OCI-LY1 (cell line): ENCODE results near the gene HES1.

Source experiments
- EZH2 ChIP-seq: fragments of 200-600 bp; sonication (generic), shearing (Covaris generic); IDR thresholded peaks from 2 replicates; pipeline ENCODE4 v1.8.0; 2017; ENCODE audit warnings: borderline replicate concordance, mixed run types, mild to moderate bottlenecking, antibody characterized with exemption, low read length, moderate library complexity, mixed read lengths
- TF ChIP-seq, protein P1 (sequence below): fragments of 200-600 bp; sonication (generic), shearing (Covaris generic); IDR thresholded peaks from 2 replicates; pipeline ENCODE4 v1.5.1; 2017; ENCODE audit warnings: mild to moderate bottlenecking, antibody characterized with exemption, low read length, moderate library complexity, mixed read lengths

DNA sequence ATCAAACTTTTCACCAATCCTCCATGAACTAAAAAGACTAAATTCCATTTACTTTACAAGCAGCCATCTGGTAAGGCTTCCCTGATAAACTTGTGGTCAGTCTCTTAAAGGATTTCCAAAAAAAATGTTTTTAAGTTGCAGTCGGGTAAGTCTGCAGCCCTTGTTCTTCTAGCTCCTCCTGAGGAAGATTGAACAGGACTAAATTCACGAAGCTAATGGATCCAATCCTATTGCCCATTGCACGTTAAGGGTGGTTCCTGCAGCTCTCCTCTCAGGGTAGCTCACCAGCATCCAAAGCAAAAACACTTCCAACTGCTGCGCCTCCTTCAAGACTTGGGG is 2.8 kb downstream of the HES1 start:
- TF ChIP-seq, protein P1, sequence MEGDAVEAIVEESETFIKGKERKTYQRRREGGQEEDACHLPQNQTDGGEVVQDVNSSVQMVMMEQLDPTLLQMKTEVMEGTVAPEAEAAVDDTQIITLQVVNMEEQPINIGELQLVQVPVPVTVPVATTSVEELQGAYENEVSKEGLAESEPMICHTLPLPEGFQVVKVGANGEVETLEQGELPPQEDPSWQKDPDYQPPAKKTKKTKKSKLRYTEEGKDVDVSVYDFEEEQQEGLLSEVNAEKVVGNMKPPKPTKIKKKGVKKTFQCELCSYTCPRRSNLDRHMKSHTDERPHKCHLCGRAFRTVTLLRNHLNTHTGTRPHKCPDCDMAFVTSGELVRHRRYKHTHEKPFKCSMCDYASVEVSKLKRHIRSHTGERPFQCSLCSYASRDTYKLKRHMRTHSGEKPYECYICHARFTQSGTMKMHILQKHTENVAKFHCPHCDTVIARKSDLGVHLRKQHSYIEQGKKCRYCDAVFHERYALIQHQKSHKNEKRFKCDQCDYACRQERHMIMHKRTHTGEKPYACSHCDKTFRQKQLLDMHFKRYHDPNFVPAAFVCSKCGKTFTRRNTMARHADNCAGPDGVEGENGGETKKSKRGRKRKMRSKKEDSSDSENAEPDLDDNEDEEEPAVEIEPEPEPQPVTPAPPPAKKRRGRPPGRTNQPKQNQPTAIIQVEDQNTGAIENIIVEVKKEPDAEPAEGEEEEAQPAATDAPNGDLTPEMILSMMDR = no peak
- no peak for TF ChIP-seq EZH2
